ENCODE data around the gene GIGYF1.
"Not testable (repeated sequence)": the region's sequence is repeated elsewhere in the genome, so short reads cannot be mapped to it uniquely, and the experiment has no call there.

The GIGYF1 gene

GRCh38 chr7:100671353-100672327 lies 22.4 kb downstream of the GIGYF1 start:
- no peak for DNase-seq

GRCh38 chr7:100670074-100670473 lies 24.0 kb downstream of the GIGYF1 start:
- no peak for DNase-seq

GRCh38 chr7:100669106-100669505 lies 24.9 kb downstream of the GIGYF1 start:
- DNase-seq: not testable (repeated sequence)

- DNase-seq: no peak
These were observed 26.0 kb downstream of the GIGYF1 start for GRCh38 chr7:100668069-100668449.

- no peak for DNase-seq
These were observed 26.6 kb downstream of the GIGYF1 start for GRCh38 chr7:100667331-100668068.

- no peak for DNase-seq
These were observed 28.8 kb downstream of the GIGYF1 start for GRCh38 chr7:100665168-100665726.

GRCh38 chr7:100662194-100662776 lies 31.8 kb downstream of the GIGYF1 start:
- not testable (repeated sequence) for DNase-seq

GRCh38 chr7:100655908-100656674 lies 38.0 kb downstream of the GIGYF1 start, which contains the start of gene ACTL6B:
Gene ACTL6B, minus strand, starts transcription at chr7:100656448. Its CDS starts 94 bp downstream, at chr7:100656354.
- peak; percentile 31 for DNase-seq

- no peak for DNase-seq
These were observed 38.9 kb downstream of the GIGYF1 start for GRCh38 chr7:100654908-100655831.

GRCh38 chr7:100649826-100650565 lies 44.1 kb downstream of the GIGYF1 start:
- no peak for DNase-seq

- no peak for DNase-seq
These were observed 51.5 kb downstream of the GIGYF1 start for GRCh38 chr7:100642534-100642907.

- no peak for DNase-seq
These were observed 52.1 kb downstream of the GIGYF1 start for GRCh38 chr7:100641860-100642533.

- no peak for DNase-seq
These were observed 52.6 kb downstream of the GIGYF1 start, which contains the start of gene TFR2 for GRCh38 chr7:100641463-100641859. Gene TFR2, minus strand, starts transcription at chr7:100641552. Its CDS starts 43 bp downstream, at chr7:100641509.

GRCh38 chr7:100640517-100641440 lies 53.3 kb downstream of the GIGYF1 start:
- no peak for DNase-seq

- no peak for DNase-seq
These were observed 54.0 kb downstream of the GIGYF1 start for GRCh38 chr7:100639995-100640516.

GRCh38 chr7:100632951-100633717 lies 60.9 kb downstream of the GIGYF1 start:
- peak; percentile 29 for DNase-seq

- DNase-seq: no peak
These were observed 64.0 kb downstream of the GIGYF1 start for GRCh38 chr7:100630066-100630465.
